ENCODE data around the gene SLC9A9.

The SLC9A9 gene

GRCh38 chr3:143383421-143383820 is 464.8 kb downstream of the SLC9A9 start:
- DNase-seq, result no peak

- DNase-seq, result no peak
Observed at GRCh38 chr3:143382816-143383215, 465.5 kb downstream of the SLC9A9 start.

GRCh38 chr3:143380449-143380848 is 467.8 kb downstream of the SLC9A9 start:
- DNase-seq, result no peak

- no peak for DNase-seq
Observed at GRCh38 chr3:143375698-143376097, 472.6 kb downstream of the SLC9A9 start.

GRCh38 chr3:143367171-143367570 is 481.1 kb downstream of the SLC9A9 start:
- no peak for DNase-seq

- no peak for DNase-seq
Observed at GRCh38 chr3:143366672-143367071, 481.6 kb downstream of the SLC9A9 start.

- no peak for DNase-seq
Observed at GRCh38 chr3:143363949-143364348, 484.3 kb downstream of the SLC9A9 start.

- DNase-seq, result no peak
Observed at GRCh38 chr3:143363276-143363675, 485.0 kb downstream of the SLC9A9 start.

- DNase-seq, result no peak
Observed at GRCh38 chr3:143362115-143362991, 485.9 kb downstream of the SLC9A9 start.

GRCh38 chr3:143361589-143361988 is 486.7 kb downstream of the SLC9A9 start:
- DNase-seq, result no peak

GRCh38 chr3:143360244-143360643 is 488.0 kb downstream of the SLC9A9 start:
- DNase-seq, result no peak

- no peak for DNase-seq
Observed at GRCh38 chr3:143358793-143359491, 489.3 kb downstream of the SLC9A9 start.

GRCh38 chr3:143358155-143358792 is 490.0 kb downstream of the SLC9A9 start:
- DNase-seq, result no peak

- DNase-seq, result no peak
Observed at GRCh38 chr3:143357700-143358099, 490.6 kb downstream of the SLC9A9 start.

GRCh38 chr3:143356839-143357238 is 491.4 kb downstream of the SLC9A9 start:
- DNase-seq, result no peak

- DNase-seq, result no peak
Observed at GRCh38 chr3:143354342-143354741, 493.9 kb downstream of the SLC9A9 start.

- DNase-seq, result no peak
Observed at GRCh38 chr3:143352850-143353550, 495.3 kb downstream of the SLC9A9 start.

- no peak for DNase-seq
Observed at GRCh38 chr3:143351895-143352608, 496.2 kb downstream of the SLC9A9 start.

GRCh38 chr3:143351354-143351753 is 496.9 kb downstream of the SLC9A9 start:
- no peak for DNase-seq

GRCh38 chr3:143349455-143349854 is 498.8 kb downstream of the SLC9A9 start:
- no peak for DNase-seq

GRCh38 chr3:143348486-143349327 is 499.6 kb downstream of the SLC9A9 start:
- DNase-seq, result no peak

All from right forelimb (tissue), 1 donor.